SW 1271 (cell line): ENCODE results near the gene ITGA3.

Experiments
- DNase-seq, 2 experiments: peaks; one replicate each; lab custom pipeline; 2025; lab: John Stamatoyannopoulos, UW

The ITGA3 gene

DNA sequence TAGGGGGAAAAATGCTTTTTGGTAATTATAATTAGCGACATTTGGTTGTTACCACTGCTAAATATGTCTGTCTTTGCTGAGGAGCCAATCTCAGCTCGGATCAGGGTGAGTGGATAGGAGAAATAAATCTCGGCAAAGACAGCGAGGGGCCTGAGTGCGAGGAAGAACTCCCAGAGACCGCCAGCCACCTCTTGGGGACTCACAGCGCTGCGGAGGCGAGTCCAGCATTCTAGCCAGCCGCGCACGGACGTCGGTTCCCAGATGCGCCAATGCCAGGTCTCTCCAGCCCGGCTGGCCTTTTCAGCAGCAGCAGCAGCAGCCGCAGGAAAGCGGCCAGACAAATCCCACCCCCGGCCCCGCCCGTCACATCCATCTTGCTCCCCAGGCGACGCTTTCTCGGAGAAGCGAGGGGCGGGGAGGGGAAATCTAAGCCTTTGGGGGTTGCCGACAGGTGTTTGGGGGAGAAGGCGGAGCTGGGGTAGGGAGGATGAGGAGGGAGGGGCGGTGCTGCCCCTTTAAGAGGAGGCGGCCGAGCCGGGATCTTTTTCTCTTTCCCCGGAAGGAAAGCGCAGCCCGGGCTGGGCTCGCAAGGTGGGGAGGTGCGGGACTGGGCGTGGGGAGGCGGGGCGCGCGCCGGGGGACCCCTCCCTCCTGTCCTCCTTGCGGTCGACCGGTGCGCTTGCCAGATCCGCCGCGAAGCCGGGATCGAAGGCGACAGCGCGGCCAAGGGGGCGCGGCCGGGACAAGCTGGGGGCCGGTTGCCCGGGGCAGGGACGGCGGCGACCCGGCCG lies at the start of gene ITGA3:
TSS of gene ITGA3 (plus strand) at position 685 of the 791 bp plus-strand sequence. CDS start 330 bp downstream, outside the sequence.
- DNase-seq: peak; percentile 90 to 95

DNA sequence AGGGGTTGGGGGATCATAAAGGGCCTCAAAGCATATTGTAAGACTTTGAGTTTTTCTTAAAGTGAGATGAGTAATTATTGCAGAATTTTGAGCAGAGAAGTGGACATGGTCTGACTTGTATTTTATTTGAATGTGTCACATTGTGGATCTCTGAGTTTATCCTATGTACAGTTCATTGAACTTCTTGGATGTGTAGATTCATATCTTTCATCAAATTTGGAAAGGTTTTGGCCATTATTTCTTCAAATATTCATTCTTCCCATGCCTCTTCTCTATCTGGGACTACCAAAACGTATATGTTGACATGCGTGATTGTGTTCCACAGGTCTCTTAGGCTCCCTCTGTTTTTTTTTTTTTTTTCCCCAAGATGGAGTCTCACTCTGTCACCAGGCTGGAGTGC lies 46.6 kb upstream of the ITGA3 start:
- no peak for DNase-seq

DNA sequence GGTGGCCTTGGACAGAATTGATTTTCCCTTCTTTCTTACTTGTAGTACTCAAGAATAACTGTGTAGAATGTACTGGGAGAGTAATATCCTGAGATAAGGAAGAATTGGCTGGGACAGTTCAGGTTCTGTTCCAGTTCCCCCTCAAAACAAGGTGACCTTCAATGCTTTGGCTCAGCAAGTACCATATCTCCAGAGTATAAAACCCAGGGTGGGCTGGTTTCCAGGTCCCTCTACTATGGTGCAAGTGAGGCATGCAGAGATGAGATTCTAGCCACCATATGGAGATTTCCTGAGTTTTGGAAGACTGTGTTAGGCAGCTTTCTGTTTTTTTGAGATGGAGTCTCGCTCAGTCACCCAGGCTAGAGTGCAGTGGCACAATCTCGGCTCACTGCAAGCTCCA lies 42.8 kb upstream of the ITGA3 start:
- DNase-seq: no peak

DNA sequence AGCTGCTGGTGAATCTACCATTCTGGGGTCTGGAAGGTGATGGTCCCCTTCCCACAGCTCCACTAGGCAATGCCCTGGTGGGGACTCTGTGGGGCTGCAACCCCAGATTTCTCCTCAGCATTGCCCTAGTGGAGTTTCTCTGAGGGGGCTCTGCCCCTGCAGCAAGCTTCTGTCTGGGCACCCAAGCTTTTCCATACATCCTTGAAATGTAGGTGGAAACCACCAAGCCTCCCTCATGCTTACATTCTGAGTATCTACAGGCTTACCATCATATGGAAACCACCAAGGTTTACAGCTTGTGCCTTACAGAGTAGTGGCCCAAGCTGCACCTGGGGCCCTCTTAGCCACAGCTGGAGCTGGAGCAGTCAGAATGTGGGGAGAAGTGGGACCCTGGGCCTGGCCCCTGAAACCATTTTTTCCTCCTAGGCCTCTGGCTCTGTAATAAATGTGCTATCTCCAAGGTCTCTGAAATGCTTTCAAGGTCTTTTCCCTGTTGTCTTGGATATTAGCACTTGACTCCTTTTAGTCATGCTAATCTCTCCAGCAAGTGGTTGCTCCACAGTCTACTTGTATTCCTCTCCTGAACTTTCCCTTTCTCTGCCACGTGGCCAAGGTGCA lies 41.3 kb upstream of the ITGA3 start:
- DNase-seq: no peak

DNA sequence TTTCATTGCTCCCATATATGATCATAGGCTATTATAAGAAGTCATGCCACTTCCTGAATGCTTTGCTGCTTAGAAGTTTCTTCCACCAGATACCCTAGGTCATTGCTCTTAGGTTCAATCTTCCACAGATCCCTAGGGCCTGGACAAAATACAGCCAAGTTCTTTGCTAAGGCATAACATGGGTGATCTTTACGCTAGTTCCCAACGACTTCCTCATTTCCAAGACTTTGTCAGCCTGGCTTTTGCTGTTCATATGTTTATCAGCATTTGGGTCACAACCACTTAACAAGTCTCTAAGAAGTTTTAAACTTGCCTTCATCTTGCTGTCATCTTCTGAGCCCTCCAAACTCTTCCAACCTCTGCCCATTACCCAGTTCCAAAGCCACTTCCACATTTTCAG lies 40.8 kb upstream of the ITGA3 start:
- no peak for DNase-seq

DNA sequence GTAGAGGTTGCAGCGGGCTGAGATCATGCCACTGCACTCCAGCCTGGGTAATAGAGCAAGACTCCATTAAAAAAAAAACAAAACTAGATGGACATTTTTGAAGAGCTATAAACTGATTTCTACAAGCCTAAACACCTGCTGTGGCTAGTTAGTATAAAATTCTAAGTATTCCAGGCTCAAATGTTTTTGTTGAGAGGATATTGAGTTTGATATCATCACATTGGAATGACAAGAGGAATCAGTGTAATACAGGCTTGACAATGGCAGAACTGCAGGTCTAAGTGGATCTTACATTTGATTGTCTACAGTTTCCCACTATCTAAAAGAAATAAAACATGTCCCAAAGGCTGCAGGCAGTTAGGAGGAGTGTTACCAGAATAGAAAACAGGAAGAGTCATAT lies 37.0 kb upstream of the ITGA3 start:
- no peak for DNase-seq

DNA sequence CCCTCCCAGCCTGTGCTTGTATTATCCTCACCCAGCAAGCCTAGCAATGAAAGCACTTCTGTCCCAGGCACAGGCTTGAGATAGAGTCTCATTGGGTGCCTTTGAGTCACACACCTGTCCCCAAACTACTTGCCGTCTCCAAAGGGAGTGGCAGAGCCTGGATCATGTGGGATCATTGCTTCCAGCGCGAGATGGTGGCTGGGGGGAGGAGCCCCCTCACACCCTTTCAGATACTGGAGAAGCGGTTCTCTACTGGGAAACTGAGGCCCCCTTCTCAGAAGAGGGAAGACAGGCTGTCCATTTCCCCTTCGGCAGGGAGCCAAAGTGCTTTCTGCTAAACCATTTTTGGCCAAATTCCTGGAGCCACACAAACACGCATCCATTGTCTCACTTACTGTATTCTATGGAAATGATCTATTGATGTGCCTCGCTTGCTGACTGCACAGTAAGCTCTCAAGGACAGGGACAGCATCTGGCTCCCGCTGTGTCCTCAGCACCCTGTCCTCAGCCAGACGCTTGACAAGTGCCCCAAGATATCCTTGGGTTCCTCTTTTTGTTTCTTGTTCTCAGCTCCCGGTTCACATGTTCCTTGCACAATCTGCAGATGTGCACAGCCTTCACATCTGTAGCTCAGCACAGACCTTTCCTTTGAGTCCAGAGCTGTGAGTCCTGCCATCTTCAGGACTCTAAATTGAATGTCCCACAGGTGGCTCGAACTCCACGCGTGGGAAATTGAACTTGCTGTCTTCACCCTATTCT lies 34.9 kb upstream of the ITGA3 start:
- no peak for DNase-seq

DNA sequence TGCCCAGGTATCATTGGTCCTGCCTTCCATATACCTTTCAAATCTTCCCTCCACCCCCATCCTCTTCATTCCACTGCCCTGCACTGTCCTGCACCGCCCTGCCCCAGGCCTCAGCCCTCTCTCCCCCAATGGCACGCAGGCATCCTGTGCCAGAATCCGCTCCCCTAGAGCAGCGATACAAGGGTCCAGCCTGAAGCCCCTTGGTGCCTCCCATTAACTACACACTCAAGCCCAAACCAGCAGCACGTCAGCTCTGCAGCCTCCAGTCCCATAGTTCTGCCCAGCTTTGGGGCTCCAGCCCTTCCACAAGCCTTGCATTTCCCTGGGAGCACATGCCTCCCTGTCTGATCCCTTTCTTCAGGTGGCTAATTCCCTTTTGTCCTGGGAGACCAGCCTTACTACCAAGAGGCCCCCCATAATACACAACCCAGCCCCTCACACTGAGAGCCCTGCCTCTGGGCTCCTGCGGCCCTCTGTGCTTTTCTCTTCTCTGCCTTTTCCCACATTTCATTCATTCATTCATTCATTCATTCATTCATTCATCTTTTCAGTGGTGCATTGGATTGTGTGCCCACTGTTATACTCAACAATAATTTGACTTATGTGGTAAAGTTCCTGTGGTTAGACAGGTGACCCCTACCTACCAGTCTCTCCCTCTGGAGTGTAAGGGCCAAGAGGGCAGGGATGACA lies 34.1 kb upstream of the ITGA3 start:
- no peak for DNase-seq

DNA sequence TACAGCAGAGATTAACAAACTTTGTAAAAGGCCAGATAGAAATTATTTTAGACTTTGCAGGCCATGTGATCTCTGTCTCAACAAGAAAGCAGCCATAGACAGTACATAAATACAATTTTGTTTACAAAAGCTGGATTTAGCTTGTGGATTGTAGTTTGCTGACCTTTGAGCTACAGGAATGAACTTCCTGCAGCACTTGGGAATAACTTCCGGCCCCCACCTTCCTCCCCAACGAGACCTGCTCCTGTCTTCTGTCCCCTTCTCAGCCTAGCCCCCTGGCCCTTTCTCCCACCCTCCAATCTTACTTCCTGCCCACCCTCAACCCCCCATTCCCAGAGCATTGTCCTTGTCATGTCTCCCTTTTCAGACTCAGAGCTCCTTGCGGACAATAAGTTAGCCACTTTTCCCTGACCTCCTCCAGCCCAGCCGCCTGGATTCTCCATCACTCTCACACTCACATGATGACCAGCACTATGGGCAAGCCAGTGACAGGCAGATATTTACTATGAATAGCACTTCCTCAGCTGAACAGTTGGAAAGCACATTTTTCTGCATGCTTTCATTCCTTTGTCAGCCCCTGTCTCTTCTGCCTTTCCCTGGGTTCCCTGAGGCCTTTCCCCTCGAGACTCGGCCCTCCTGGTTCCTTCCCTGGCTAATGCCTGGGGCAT lies 33.3 kb upstream of the ITGA3 start:
- no peak for DNase-seq

DNA sequence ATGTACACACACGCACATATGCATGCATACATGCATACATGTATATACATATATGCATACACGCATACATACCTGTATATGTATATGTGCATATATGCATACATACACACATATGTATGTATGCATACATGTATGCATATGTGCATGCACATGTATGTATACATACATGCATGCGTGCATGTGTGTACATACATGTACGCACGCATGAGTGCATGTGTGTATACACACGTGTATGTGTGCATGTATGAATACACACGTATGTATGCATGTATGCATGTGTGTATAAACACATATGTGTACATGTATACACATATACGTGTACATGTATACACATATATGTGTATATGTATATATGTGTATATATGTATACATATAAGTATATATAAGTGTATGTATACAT lies 32.4 kb upstream of the ITGA3 start:
- no peak for DNase-seq

DNA sequence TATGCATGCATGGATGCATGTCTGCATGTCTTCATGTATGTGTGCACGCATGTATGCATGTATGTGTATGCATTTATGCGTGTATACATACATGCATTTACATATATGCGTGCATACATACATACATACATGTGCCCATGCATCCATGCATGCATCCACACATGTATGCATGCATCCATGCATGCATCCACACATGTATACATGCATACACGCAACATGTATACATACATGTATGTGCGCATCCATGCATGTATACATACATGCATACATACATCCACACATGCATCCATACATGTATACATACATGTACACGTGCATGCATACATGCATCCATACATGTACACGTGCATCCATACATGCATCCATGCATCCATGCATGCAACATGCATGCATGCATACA lies 31.1 kb upstream of the ITGA3 start:
- DNase-seq: no peak

DNA sequence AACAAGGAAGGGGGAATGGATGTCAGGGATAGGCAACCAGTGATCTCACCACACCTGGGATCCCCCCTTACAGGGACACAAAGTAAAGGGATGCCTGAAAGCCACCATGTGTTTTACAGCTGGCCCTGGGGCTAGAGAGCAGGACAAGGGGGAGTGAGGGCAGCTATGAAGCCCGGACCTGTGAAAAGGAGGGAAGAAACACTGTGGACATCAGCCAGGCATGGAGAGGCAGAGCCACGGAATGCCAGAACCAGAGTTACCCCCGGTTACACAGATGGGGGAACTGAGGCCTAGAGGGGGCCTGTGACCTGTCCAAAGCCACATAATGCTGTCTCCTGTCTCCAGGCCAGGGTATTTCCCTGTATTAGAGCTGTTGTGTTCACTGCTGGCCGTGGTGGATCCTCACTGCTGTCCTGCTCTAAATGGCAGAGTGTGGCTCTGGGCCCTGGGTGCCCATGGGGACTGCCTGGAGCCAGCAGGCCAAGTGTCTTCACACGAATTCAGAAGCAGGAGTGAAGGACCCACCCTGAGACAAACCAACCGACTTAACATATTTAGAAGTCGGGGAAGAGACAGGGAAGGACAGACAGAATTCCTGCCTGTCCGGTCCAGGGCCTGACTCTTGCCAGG lies 29.7 kb upstream of the ITGA3 start:
- no peak for DNase-seq

DNA sequence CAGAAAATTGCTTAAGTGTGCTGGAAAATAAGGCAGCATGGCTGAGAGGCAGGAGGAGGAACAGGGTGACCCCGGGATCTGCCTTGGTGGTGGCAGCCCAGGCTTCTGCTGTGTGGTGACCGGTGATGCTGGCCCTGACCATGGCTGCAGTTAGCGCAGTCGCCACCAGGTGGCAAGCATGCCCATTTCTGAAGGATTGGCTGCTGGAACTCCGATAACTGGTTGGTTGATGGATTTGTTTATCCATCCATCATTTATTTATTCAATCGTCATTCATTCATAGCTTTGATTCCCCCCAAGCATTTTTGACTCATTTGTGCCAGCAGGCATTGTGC lies 29.1 kb upstream of the ITGA3 start:
- peak; percentile 51 to 72 for DNase-seq

DNA sequence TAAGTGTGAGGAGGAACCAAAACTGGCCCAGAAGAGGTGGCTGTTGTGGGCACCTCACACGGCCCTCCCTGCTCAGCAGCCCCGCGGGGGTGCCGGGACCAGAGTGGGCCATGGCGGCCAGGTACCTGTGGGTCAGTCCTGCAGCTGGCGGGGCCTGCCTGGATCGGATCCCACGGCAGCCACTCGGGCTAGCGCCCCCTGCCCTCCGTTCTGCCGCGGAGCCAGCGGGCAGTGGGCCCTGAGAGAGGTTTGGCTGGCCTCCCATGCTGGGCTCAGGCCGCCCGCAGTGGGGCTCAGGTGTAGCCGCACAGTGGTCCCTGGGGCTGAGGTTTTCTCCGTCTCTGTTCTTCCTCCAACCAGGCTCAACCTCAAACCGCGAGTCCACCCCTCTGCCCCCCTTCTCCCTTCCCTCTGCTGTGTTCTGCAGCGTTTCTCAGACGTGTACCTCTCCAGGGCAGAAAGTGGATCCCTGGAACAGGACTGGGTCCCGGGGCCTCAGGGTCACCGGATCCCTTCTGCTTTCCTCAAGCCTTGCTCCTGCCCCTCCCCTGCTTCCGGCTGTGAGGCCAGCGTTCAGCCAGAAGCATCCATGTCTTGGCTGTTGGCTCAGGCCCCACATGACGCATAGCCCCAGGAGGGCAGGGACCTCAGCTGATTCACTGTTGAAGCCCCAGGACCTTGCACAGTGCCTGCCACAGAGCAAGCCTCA lies 28.6 kb upstream of the ITGA3 start:
- DNase-seq: peak; percentile 70 to 79

DNA sequence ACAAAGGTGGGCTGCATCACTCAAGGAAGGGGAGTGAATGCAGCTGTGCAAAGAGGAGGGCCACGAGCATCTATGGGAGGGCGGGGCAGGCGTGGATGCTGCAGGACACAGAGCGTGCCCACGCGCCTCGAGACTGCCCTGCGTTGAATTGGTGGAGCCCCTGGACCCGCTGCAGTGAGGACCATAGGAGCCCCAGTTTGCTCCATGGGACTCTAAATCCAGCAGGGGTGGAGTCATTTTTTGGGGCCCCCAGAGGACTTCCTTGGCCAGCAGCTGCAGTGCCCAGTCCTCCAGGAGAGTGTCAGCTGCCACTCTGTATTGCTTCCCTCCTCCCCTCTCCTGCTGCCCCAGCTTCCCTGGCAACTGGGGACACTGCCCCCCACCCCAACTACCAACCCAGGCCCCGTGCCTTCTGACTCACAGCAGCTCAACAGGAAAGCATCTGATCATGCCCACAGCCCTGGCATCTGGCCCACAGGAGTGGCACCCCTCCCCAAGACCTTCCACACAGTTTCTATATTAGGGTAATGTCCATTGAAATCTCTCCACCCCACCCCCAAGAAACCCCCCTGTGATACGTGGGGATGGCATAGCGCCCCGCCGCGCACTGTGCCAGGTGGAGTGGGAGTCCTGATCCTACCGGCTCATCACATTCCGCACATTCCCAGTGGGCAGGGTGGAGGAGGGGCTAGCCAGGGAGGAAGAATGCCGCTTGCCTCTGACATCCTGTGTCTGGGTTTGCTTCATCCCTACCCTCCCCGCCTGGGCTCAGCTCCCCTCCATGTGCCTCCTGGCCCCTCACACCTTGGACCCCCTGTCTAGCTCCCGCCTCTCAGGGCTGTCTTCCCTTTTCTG lies 27.8 kb upstream of the ITGA3 start:
- DNase-seq: peak; percentile 68 to 82

DNA sequence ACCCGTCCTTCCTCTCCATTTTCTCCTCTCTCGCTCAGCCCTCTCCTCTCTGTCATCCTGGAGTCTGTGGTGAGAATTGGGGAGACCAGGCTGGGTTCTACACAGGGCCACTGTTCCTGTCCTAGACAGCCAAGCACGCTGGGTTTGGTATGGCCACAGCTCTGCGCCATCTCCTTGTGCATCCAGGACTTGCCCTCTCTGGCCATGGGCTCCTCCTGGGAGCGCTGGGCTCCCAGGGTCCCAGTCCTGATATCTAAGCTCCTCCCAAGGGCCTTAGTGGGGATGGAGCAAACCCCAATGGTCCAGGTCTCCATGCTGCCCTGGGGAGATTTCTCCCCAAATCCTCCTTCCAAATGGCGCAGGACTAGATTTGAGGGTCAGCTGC lies 27.2 kb upstream of the ITGA3 start:
- no peak for DNase-seq

DNA sequence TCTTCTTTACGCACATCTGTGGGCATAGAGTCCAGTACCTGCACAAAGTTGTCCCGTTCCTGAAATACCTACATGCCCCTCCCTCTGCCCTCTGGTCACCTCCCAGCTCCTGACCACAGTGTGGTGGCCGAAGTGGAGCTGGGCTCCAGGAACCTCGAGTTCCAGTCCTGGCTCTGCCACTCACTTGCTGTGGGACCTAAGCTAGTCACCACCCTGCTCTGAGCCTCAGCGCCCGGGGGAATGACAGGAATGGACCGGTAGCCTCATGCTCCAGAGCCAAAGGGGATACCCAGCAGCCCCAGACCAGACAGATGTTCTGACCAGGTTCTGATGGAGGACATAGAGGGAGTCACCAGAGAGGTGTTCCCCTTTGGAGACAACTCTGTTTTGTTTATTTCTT lies 26.7 kb upstream of the ITGA3 start:
- DNase-seq: no peak

DNA sequence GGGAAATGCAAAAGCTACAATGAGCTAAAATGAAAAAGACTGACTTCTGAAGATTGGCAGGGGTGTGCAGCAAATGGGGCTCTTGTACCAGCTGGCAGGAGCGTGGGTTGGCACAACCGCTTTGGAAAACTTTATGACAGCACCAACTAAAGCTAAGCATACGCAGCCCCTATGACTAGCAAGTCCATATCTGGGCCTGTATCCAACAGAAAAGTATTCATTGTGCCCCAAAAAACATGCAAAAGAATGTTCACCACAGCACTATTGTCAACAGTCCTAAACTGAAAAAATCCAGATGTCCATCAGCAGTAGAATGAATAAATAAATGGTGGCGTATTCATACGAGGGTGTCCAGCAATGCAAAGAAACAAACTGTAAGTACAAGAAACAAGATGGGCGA lies 22.6 kb upstream of the ITGA3 start:
- DNase-seq: no peak

DNA sequence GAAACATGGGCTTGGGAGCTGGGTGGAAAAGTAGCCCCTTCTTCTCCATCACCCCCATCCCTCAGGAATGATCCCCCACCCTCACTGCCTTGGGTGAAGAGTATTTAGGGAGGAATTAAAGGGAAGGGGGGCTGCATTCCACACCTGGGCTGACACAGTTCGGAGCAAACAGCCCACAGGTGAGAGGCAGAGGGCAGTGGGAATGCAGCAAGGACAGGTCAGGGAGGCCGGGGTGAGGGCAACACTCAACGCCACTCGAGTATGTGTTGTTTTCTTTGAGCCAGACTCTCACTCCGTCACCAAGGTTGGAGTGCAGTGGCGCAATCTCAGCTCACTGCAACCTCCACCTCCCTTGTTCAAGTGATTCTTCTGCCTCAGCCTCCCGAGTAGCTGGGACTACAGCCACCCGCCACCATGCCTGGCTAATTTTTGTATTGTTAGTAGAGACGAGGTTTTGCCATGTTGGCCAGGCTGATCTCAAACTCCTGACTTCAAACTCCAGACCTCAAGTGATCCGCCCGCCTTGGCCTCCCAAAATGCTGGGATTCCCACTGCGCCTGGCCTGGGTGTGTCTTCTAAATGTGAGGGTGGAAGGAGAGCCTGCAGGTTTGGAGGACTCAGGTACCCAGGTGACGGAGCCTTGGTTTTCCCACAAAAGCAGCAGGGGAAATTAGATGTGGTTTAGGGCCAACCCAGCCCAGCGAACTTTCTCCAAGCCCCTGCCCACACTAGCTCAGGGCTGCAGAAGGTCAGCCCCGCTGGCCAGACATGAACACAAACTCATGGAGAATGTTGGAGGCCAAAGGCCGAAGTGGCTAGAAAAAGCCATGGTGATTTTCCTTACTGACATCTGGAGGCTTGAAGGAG lies 21.2 kb upstream of the ITGA3 start:
- no peak for DNase-seq
